ENCODE results near the gene CREB5. TPM values are rescaled to one million over a fixed set of nuclear protein-coding genes. Genes with fewer than 3 reads are reported as not detected.
A peak's percentile ranks its signal among the peaks of the same experiment; 100 is the strongest.

The CREB5 gene
- total RNA-seq, 1 experiment from 2014 or later = 13.7 TPM

GRCh38 chr7:28708033-28708951 lies 296.0 kb downstream of the CREB5 start:
- no peak for DNase-seq (ENCODE audit: low spot score)

GRCh38 chr7:28709748-28710147 lies 297.4 kb downstream of the CREB5 start:
- DNase-seq (ENCODE audit: low spot score) = no peak

- no peak for DNase-seq (ENCODE audit: low spot score)
Measured at GRCh38 chr7:28711114-28711513, 298.8 kb downstream of the CREB5 start.

DNA sequence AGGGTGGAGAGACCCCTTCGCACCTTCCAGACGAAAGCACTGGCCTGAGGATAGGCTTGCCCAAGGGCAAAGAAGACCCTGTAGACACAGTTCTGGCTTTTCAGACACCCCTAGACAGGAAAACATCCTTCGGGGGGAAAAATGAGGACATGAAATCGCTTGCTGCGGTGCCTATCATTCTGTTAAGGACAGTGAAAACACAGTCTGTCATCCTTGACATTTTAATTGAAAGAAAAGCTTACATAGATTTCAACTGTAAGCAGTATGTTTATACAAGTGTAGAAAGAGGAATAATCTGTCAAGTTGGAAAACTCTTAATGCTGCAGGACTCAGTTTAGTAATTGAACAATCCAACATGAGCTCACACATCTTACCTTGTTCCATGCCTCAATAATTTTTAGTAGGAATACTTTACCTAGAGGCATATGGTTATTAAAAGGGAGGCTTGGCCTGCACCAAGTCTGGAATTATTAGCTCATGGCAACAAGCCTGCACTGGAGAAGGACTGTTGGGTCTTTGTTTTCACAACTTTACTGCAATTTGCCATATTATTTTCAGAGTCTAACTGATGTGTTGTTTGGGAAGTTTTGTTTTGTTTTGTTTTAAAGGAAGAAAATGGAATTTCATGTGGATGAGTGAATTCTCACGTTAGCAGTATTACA lies 302.3 kb downstream of the CREB5 start:
- DNase-seq (ENCODE audit: low spot score) = no peak

DNA sequence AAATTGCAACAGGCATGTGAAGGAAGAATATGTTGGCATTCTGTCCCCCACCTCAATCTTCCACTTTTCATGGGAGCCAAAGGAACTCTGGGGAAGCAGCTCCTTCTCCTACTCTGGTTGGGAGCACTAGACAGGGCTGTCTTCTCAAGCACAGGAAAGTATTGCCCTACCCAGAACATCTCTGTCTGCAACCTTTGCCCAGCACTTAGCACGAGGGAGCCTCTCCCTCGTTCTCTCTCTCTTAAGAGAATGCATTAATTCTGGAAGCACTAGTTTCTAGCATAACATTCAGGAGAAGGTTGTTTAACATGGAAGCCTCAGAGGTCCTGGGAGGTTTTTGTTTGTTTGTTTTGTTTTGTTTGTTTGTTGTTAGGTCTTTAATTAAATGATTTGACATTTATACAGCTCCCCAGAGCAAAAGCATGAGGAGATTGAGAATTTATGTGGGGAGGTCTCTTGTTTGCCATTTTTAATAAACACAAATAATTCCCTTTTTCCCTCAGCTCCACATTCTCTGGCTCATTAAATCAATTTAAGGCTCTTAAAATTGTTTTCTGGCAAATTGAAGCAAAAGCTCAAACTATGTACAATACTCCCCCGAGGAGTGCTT lies 305.2 kb downstream of the CREB5 start:
- no peak for DNase-seq (ENCODE audit: low spot score)

GRCh38 chr7:28718055-28718481 lies 305.8 kb downstream of the CREB5 start:
- DNase-seq (ENCODE audit: low spot score) = no peak

DNA sequence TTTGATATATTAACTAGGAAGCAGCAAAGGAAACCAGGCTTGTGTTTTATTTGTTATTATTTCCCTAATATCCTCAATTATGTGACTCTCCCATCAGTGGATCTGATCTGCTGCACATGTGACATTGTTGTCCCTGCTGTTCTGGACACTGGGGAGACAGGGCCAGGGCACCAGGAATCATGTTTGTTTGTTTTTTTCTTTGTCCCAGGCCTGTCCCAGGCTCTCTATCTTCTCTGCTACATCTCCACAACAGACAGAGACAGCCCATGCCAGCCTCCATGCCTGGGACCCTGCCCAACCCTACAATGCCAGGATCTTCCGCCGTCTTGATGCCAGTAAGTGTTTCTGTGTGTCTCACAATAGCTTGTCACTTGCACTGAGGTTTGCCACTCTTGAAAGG lies 306.2 kb downstream of the CREB5 start:
- DNase-seq (ENCODE audit: low spot score) = no peak

DNA sequence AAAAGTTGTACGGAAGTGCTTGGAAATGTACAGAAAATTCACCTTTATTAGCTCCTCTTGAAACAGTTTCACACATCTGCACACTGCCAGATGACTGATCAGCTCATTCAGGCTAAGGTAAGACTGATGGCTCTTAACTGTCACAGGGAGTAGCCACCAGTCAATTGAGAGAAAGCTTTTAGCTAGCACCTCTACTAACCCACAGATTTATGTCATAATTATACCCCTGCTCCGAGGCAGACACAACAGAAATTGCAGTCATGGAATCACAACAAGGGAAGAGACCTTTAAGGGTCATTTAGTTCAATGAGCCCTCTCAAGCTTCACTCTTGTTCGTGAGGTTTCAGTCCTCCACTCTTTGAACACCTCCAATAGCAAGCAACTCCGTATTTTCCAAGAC lies 310.4 kb downstream of the CREB5 start:
- DNase-seq (ENCODE audit: low spot score) = no peak

GRCh38 chr7:28723336-28723735 lies 311.0 kb downstream of the CREB5 start:
- no peak for DNase-seq (ENCODE audit: low spot score)

DNA sequence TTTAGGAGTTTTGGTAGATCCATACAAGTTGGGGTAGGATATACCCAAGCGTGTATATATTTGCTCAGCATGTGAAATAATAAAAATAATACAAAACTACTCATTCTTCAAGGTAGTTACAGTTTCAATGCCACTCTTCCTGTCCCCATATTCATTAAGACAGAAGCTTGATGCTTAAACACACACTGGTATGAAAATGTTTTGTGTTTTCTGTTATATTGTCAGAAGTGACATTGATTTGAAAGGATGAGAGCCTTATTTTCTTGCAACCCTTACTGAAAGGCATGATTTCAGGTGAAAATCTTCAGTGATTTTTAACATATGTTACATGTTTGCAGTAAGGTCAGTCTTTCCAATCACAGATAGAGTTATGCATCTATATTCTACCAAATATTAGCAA lies 312.2 kb downstream of the CREB5 start:
- no peak for DNase-seq (ENCODE audit: low spot score)

DNA sequence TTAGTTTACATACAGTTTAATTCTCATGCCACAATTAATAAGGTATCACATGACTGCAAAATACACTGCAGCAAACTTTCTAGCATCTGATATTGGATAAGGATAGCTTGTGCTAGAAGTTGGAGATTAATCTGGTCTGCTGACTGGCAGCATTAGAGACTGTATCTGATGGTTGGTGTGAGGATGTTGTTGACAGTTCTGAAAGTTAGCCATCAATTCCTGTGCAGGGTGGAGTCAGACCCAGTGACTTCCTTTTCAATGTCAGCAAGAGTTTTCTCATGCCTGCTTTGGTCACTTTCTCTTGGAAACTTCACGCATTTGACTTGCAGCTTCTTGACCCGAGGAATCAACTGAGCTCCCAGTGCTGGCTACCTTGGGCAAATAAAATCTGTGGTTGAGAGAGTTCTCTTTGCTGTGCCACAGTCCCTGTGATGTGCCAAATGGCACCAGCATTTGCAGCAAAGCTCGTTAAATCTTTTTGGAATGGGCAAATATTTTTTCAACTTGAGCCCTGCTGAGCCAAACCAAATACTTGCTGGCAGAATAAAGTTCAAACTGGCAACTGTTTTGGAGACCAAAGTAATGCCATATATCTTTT lies 312.8 kb downstream of the CREB5 start:
- no peak for DNase-seq (ENCODE audit: low spot score)

- DNase-seq (ENCODE audit: low spot score) = no peak
Measured at GRCh38 chr7:28725911-28726310, 313.6 kb downstream of the CREB5 start.

DNA sequence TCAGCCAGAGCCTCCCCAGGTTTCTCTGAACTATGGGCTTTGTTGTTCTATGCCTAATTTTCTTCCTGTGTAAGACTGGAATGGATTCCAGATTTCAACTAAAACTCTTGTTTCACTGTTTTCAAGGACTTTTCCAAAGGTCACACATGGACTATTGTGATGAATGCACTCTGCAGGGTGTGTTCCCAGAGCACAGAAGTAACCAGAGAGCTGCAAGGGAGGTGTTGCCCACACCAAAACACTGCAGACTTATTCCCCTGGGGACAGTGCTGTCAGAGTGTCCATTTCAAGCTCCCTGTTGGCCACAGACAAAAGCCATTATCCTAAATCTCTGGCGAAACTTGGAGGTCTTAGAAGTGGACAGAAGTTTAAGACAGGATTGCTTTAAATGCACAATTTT lies 314.2 kb downstream of the CREB5 start:
- no peak for DNase-seq (ENCODE audit: low spot score)

DNA sequence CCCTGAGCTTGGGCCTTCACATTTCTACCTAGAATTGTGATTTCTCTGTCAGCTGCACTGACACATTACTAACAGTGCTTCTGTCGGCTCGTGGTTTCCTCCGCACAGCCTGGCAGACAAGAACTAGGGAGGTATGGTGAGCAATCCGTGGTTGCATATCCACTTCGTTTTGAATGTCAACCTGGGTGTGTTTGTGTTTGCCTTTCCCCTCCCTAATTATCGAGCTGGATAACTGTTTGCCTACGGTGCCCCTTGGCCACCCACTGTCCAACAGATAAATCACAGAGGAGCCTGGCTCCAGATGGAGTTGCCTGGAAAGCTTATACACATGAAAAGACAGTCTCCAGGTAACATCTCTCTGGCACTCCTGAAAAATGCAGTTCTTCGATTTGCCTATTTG lies 317.0 kb downstream of the CREB5 start:
- no peak for DNase-seq (ENCODE audit: low spot score)

GRCh38 chr7:28729727-28730126 lies 317.4 kb downstream of the CREB5 start:
- no peak for DNase-seq (ENCODE audit: low spot score)

DNA sequence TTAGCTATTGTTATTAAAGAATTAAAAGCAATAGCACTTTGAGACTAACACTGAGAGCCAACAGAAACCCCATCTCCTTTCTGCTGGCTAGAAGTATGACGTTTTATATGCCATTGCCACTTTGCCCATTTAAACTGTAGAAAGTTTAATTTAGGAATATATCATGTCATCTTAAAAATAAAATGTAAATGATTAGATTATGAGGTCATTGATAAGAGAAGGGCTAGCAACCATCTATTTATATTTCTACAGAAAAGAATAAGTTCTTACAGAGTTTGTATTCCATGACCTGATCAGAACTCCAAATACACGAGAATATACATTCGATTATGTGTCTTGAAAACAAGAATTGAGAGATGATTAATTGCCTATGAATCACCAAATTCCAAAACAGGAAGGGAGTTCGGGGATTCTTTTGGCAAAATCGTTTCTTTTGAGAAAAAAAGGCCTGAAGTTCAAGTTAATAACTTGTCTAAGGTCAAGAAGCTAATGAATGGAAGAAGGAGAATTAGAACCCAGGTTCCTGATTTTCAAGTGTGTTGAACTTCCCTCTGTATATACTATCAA lies 318.9 kb downstream of the CREB5 start:
- no peak for DNase-seq (ENCODE audit: low spot score)

- peak; percentile 52 for DNase-seq (ENCODE audit: low spot score)
Measured at GRCh38 chr7:28732071-28732869, 320.0 kb downstream of the CREB5 start.

GRCh38 chr7:28733035-28733434 lies 320.7 kb downstream of the CREB5 start:
- no peak for DNase-seq (ENCODE audit: low spot score)

DNA sequence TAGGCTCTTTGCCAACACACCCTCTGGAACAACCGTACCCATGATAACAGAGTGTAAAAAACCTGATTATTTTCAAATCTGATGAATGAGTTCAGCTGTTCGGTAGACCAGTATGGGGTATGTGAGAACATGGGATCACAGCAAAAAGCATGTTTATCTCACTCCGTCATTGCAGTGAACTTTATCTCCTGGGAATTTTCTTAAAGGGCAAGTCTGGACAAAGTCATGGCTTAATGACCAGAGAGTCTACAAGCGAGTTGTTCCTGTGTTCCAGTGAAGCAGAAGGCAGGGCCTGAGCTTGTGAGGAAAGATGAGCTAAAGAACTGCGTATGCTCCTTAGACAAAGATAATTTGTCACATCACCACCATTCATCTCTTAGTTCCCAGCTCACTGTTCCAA lies 326.1 kb downstream of the CREB5 start:
- no peak for DNase-seq (ENCODE audit: low spot score)

DNA sequence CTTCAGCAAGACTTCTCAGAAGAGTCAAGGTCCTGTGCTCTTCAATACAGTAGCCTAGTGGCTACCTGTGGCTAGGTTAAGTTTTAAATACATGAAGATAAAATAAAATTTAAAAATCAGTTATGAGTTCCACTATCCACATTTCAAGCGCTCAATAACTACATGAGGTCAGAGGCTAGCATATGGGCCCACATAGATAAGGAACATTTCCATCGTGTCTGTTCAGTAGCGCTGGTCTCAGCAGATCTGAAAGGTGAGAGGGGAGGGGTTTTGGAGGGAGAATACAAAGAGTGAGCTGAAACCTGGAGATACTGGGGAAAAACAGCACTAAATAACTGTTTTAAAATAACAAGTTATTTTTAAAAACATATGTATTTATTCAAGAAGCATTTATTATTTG lies 326.8 kb downstream of the CREB5 start:
- no peak for DNase-seq (ENCODE audit: low spot score)

GRCh38 chr7:28739826-28740225 lies 327.5 kb downstream of the CREB5 start:
- no peak for DNase-seq (ENCODE audit: low spot score)
